ENCODE results near the gene ADAM15. TPM values are rescaled to one million over a fixed set of nuclear protein-coding genes. Genes with fewer than 3 reads are reported as not detected.

ADAM15 gene
- 10 to 100 TPM; 37.0 to 37.3 TPM for total RNA-seq

GRCh38 chr1:155050560-155051341 lies at the start of gene ADAM15:
ADAM15 (plus strand) TSS chr1:155051316; CDS start chr1:155051387, 71 bp downstream.
- H3K4me3 Mint-ChIP-seq: peak within 1 kb of the TSS; percentile 89
- no peaks in the 10 kb centered on the region for H3K27me3 Mint-ChIP-seq
- POLR2A ChIA-PET: interaction anchor here (0.6 to 1.6 kb wide), 16 partner anchors 9 to 176 kb away, joined by 3 to 8 read pairs (median 4); partner anchors contain the start of genes EFNA4, FLAD1, PBXIP1 and PMVK
- H3K27ac Mint-ChIP-seq: peak within 1 kb of the TSS; percentile 77
- H3K36me3 Mint-ChIP-seq: peaks cover 1% of the 10 kb centered on the region
- no peaks in the 10 kb centered on the region for H3K9me3 Mint-ChIP-seq
- peak; percentile 79 for ATAC-seq (ENCODE audit: low read depth)
- peak; percentile 88 for DNase-seq
- peaks cover 23% of the 10 kb centered on the region for H3K4me1 Mint-ChIP-seq

- Mint-ChIP-seq H3K27ac (peak overlapping the region; percentile 88), H3K4me1 (peaks cover 47% of the 10 kb centered on the region), H3K27me3 (no peaks in the 10 kb centered on the region), H3K9me3 (no peaks in the 10 kb centered on the region), H3K36me3 (no peaks in the 10 kb centered on the region), H3K4me3 (peak overlapping the region; percentile 99)
- POLR2A ChIA-PET: interaction anchor here (0.7 to 3.8 kb wide), 7 partner anchors 9 to 65 kb away, joined by 3 to 22 read pairs (median 4); partner anchors contain the start of genes PBXIP1 and PMVK
- DNase-seq (no peak), ATAC-seq (ENCODE audit: low read depth) (no peak)
Measured at GRCh38 chr1:155001425-155001674, 49.8 kb upstream of the ADAM15 start.

GRCh38 chr1:155001675-155002463 lies 49.2 kb upstream of the ADAM15 start:
- Mint-ChIP-seq H3K27ac (peak overlapping the region; percentile 99), H3K4me3 (peak overlapping the region; percentile 99), H3K36me3 (no peaks in the 10 kb centered on the region), H3K4me1 (peaks cover 52% of the 10 kb centered on the region), H3K27me3 (no peaks in the 10 kb centered on the region), H3K9me3 (no peaks in the 10 kb centered on the region)
- POLR2A ChIA-PET: interaction anchor here (0.7 to 3.8 kb wide), 8 partner anchors 9 to 65 kb away, joined by 3 to 22 read pairs (median 4); partner anchors contain the start of genes PBXIP1, PMVK and PYGO2
- peak; percentile 96 for DNase-seq
- ATAC-seq (ENCODE audit: low read depth): peak; percentile 68

GRCh38 chr1:155002464-155003226 lies 48.5 kb upstream of the ADAM15 start, which contains the start of gene ZBTB7B:
ZBTB7B (plus strand) TSS chr1:155002802; CDS start chr1:155014661, 11,859 bp downstream.
- Mint-ChIP-seq H3K4me1 (peaks cover 49% of the 10 kb centered on the region), H3K9me3 (no peaks in the 10 kb centered on the region), H3K4me3 (peak within 1 kb of the TSS; percentile 99), H3K36me3 (no peaks in the 10 kb centered on the region), H3K27me3 (no peaks in the 10 kb centered on the region), H3K27ac (peak within 1 kb of the TSS; percentile 99)
- no peak for DNase-seq
- POLR2A ChIA-PET: interaction anchor here (1.2 to 1.3 kb wide), 3 partner anchors 29 to 256 kb away, joined by 3 to 8 read pairs (median 3); partner anchors contain the start of gene PYGO2
- no peak for ATAC-seq (ENCODE audit: low read depth)

- no peaks in the 10 kb centered on the region for H3K36me3 Mint-ChIP-seq
- POLR2A ChIA-PET: interaction anchor here (1.1 to 1.5 kb wide), 5 partner anchors 9 to 255 kb away, joined by 3 to 4 read pairs (median 3); partner anchors contain the start of genes FLAD1 and PYGO2
- no peaks in the 10 kb centered on the region for H3K27me3 Mint-ChIP-seq
- H3K27ac Mint-ChIP-seq: peak overlapping the region; percentile 91
- DNase-seq (no peak), ATAC-seq (ENCODE audit: low read depth) (no peak)
- peak overlapping the region; percentile 97 for H3K4me3 Mint-ChIP-seq
- H3K9me3 Mint-ChIP-seq: no peaks in the 10 kb centered on the region
- peaks cover 44% of the 10 kb centered on the region for H3K4me1 Mint-ChIP-seq
Measured at GRCh38 chr1:155003227-155003765, 47.8 kb upstream of the ADAM15 start.

GRCh38 chr1:155003766-155004351 lies 47.3 kb upstream of the ADAM15 start:
- DNase-seq (no peak), ATAC-seq (ENCODE audit: low read depth) (no peak)
- Mint-ChIP-seq H3K27me3 (no peaks in the 10 kb centered on the region), H3K27ac (peak overlapping the region; percentile 91), H3K4me1 (peaks cover 44% of the 10 kb centered on the region), H3K4me3 (peak overlapping the region; percentile 97), H3K9me3 (no peaks in the 10 kb centered on the region), H3K36me3 (no peaks in the 10 kb centered on the region)
- POLR2A ChIA-PET: interaction anchor here (1.1 to 1.5 kb wide), 4 partner anchors 8 to 255 kb away, joined by 3 to 4 read pairs (median 4); partner anchors contain the start of gene FLAD1

GRCh38 chr1:155004352-155005075 lies 46.6 kb upstream of the ADAM15 start:
- Mint-ChIP-seq H3K4me3 (peak overlapping the region; percentile 97), H3K27ac (peak overlapping the region; percentile 80), H3K9me3 (no peaks in the 10 kb centered on the region), H3K4me1 (peaks cover 43% of the 10 kb centered on the region), H3K36me3 (no peaks in the 10 kb centered on the region), H3K27me3 (no peaks in the 10 kb centered on the region)
- ATAC-seq (ENCODE audit: low read depth) (no peak), DNase-seq (no peak)
- POLR2A ChIA-PET: interaction anchor here (1.1 to 1.5 kb wide), 3 partner anchors 8 to 21 kb away, joined by 3 to 4 read pairs (median 4); partner anchors contain the start of gene FLAD1

GRCh38 chr1:155005076-155006011 lies 45.8 kb upstream of the ADAM15 start:
- peak overlapping the region; percentile 39 for H3K4me3 Mint-ChIP-seq
- H3K4me1 Mint-ChIP-seq: peaks cover 45% of the 10 kb centered on the region
- ATAC-seq (ENCODE audit: low read depth) (no peak), DNase-seq (no peak)
- H3K36me3 Mint-ChIP-seq: no peaks in the 10 kb centered on the region
- no peaks in the 10 kb centered on the region for H3K9me3 Mint-ChIP-seq
- H3K27me3 Mint-ChIP-seq: no peaks in the 10 kb centered on the region
- POLR2A ChIA-PET: interaction anchor here (0.7 to 1.5 kb wide), 2 partner anchors 10 to 22 kb away, joined by 3 to 6 read pairs; partner anchors contain the start of gene FLAD1
- H3K27ac Mint-ChIP-seq: peak overlapping the region; percentile 97

GRCh38 chr1:155006601-155007101 lies 44.5 kb upstream of the ADAM15 start:
- Mint-ChIP-seq H3K27me3 (no peaks in the 10 kb centered on the region), H3K36me3 (no peaks in the 10 kb centered on the region), H3K4me3 (peak overlapping the region; percentile 88), H3K4me1 (peaks cover 50% of the 10 kb centered on the region), H3K27ac (peak overlapping the region; percentile 97), H3K9me3 (no peaks in the 10 kb centered on the region)
- ATAC-seq (ENCODE audit: low read depth): peak; percentile 56
- POLR2A ChIA-PET: interaction anchor here (0.8 to 1.8 kb wide), 6 partner anchors 9 to 51 kb away, joined by 4 to 7 read pairs (median 5); partner anchors contain the start of genes ADAM15, PBXIP1 and PYGO2
- DNase-seq: no peak

GRCh38 chr1:155007251-155007828 lies 43.8 kb upstream of the ADAM15 start:
- DNase-seq (no peak), ATAC-seq (ENCODE audit: low read depth) (no peak)
- Mint-ChIP-seq H3K4me1 (peaks cover 49% of the 10 kb centered on the region), H3K4me3 (no peak overlapping the region), H3K27me3 (no peaks in the 10 kb centered on the region), H3K27ac (peak overlapping the region; percentile 97), H3K9me3 (no peaks in the 10 kb centered on the region), H3K36me3 (no peaks in the 10 kb centered on the region)
- POLR2A ChIA-PET: interaction anchor here (0.8 to 1.8 kb wide), 6 partner anchors 13 to 52 kb away, joined by 4 to 8 read pairs (median 5); partner anchors contain the start of genes ADAM15, PBXIP1 and PYGO2

All from activated naive CD8-positive, alpha-beta T cell treated with anti-CD3 and anti-CD28 coated beads, Interleukin-2, amount 10 ng/mL, durations not matched to agents 7 days and 5 days (primary cell).